ENCODE measurements around the gene TMEM218.
"Not testable (repeated sequence)": the region's sequence is repeated elsewhere in the genome, so short reads cannot be mapped to it uniquely, and the experiment has no call there.

The TMEM218 gene

GRCh38 chr11:125128450-125128849, 17.0 kb upstream of the TMEM218 start:
- DNase-seq, result no peak

- no peak for DNase-seq
Measured at GRCh38 chr11:125124618-125124992, 13.2 kb upstream of the TMEM218 start.

GRCh38 chr11:125123947-125124617, 12.7 kb upstream of the TMEM218 start:
- peak; percentile 8 to 23 for DNase-seq

GRCh38 chr11:125123194-125123946, 11.9 kb upstream of the TMEM218 start:
- no peak for DNase-seq

- no peak for DNase-seq
Measured at GRCh38 chr11:125117429-125117828, 6.0 kb upstream of the TMEM218 start.

- DNase-seq, result no peak
Measured at GRCh38 chr11:125114518-125114917, 3.1 kb upstream of the TMEM218 start.

GRCh38 chr11:125112208-125112604, 780 bp upstream of the TMEM218 start:
- no peak for DNase-seq

GRCh38 chr11:125111001-125111342, 454 bp downstream of the TMEM218 start:
- no peak for DNase-seq

GRCh38 chr11:125110506-125110905, 920 bp downstream of the TMEM218 start:
- no peak for DNase-seq

- DNase-seq, result no peak
Measured at GRCh38 chr11:125108469-125108868, 3.0 kb downstream of the TMEM218 start.

- no peak for DNase-seq
Measured at GRCh38 chr11:125105926-125106325, 5.5 kb downstream of the TMEM218 start.

- DNase-seq, result no peak
Measured at GRCh38 chr11:125102510-125102909, 8.9 kb downstream of the TMEM218 start.

- no peak for DNase-seq
Measured at GRCh38 chr11:125102025-125102424, 9.4 kb downstream of the TMEM218 start.

- DNase-seq, result no peak
Measured at GRCh38 chr11:125101596-125101995, 9.8 kb downstream of the TMEM218 start.

GRCh38 chr11:125100136-125100535, 11.3 kb downstream of the TMEM218 start:
- DNase-seq, result no peak

GRCh38 chr11:125094731-125095130, 16.7 kb downstream of the TMEM218 start:
- no peak for DNase-seq

- DNase-seq, result no peak
Measured at GRCh38 chr11:125093502-125093901, 17.9 kb downstream of the TMEM218 start.

GRCh38 chr11:125092669-125093068, 18.8 kb downstream of the TMEM218 start:
- no peak for DNase-seq

GRCh38 chr11:125091877-125092664, 19.4 kb downstream of the TMEM218 start:
- DNase-seq, result no peak

- no peak for DNase-seq
Measured at GRCh38 chr11:125091247-125091876, 20.1 kb downstream of the TMEM218 start.

GRCh38 chr11:125090816-125091215, 20.6 kb downstream of the TMEM218 start:
- no peak for DNase-seq

- not testable (repeated sequence) for DNase-seq
Measured at GRCh38 chr11:125090151-125090550, 21.3 kb downstream of the TMEM218 start.

- not testable (repeated sequence) for DNase-seq
Measured at GRCh38 chr11:125089481-125089880, 21.9 kb downstream of the TMEM218 start.

Measured in activated CD4-positive, alpha-beta T cell treated with anti-CD3 and anti-CD28 coated beads, Interleukin-2, amount 50 U/mL, for 4 hours (primary cell).